ENCODE measurements around the gene ETV6.

- TF ChIP-seq, protein P1, sequence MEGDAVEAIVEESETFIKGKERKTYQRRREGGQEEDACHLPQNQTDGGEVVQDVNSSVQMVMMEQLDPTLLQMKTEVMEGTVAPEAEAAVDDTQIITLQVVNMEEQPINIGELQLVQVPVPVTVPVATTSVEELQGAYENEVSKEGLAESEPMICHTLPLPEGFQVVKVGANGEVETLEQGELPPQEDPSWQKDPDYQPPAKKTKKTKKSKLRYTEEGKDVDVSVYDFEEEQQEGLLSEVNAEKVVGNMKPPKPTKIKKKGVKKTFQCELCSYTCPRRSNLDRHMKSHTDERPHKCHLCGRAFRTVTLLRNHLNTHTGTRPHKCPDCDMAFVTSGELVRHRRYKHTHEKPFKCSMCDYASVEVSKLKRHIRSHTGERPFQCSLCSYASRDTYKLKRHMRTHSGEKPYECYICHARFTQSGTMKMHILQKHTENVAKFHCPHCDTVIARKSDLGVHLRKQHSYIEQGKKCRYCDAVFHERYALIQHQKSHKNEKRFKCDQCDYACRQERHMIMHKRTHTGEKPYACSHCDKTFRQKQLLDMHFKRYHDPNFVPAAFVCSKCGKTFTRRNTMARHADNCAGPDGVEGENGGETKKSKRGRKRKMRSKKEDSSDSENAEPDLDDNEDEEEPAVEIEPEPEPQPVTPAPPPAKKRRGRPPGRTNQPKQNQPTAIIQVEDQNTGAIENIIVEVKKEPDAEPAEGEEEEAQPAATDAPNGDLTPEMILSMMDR (IDR thresholded peaks at IDR 0.05), result no peak
- no peak for TF ChIP-seq ZFX (IDR thresholded peaks at IDR 0.05; ENCODE audit: borderline replicate concordance)
Measured at GRCh38 chr12:11823593-11823992, 174.1 kb downstream of the ETV6 start.
